GM18873 (cell line): Measurements from ENCODE around the gene U2SURP.

Experiments used
- ATAC-seq: cut with Tn5 transposase; IDR thresholded peaks from one replicate; pipeline ENCODE4 v1.9.1; 2021; ENCODE audit warnings: mild to moderate bottlenecking, moderate library complexity, moderate number of reproducible peaks; ENCODE audit not compliant: unreplicated experiment, low FRiP score

Gene U2SURP

GRCh38 chr3:143001369-143002082, at the start of gene U2SURP:
TSS of gene U2SURP (plus strand) at chr3:143001570. CDS start at chr3:143001629, 59 bp downstream.
- ATAC-seq, result peak; percentile 87

GRCh38 chr3:142951794-142952193, 49.6 kb upstream of the U2SURP start:
- no peak for ATAC-seq

- ATAC-seq, result no peak
These were observed 48.8 kb upstream of the U2SURP start for GRCh38 chr3:142952272-142953193.

- no peak for ATAC-seq
These were observed 47.9 kb upstream of the U2SURP start for GRCh38 chr3:142953443-142953842.

- ATAC-seq, result no peak
These were observed 42.7 kb upstream of the U2SURP start for GRCh38 chr3:142958707-142959106.

GRCh38 chr3:142960322-142960850, 41.0 kb upstream of the U2SURP start:
- ATAC-seq, result no peak

- no peak for ATAC-seq
These were observed 39.8 kb upstream of the U2SURP start for GRCh38 chr3:142961539-142961938.

GRCh38 chr3:142962175-142962519, 39.2 kb upstream of the U2SURP start:
- ATAC-seq, result no peak

- no peak for ATAC-seq
These were observed 38.7 kb upstream of the U2SURP start for GRCh38 chr3:142962520-142963233.

- no peak for ATAC-seq
These were observed 38.2 kb upstream of the U2SURP start for GRCh38 chr3:142963234-142963515.

- no peak for ATAC-seq
These were observed 37.6 kb upstream of the U2SURP start, which contains the start of gene PAQR9 for GRCh38 chr3:142963516-142964448. TSS of gene PAQR9 (minus strand) at chr3:142963674. CDS start at chr3:142963336, 338 bp downstream.

GRCh38 chr3:142965581-142965980, 35.8 kb upstream of the U2SURP start:
- no peak for ATAC-seq

GRCh38 chr3:142966808-142967207, 34.6 kb upstream of the U2SURP start:
- no peak for ATAC-seq

GRCh38 chr3:142968319-142969025, 32.9 kb upstream of the U2SURP start:
- no peak for ATAC-seq

GRCh38 chr3:142971431-142971830, 29.9 kb upstream of the U2SURP start:
- no peak for ATAC-seq

- ATAC-seq, result no peak
These were observed 29.1 kb upstream of the U2SURP start for GRCh38 chr3:142972092-142972753.

GRCh38 chr3:142973217-142974009, 28.0 kb upstream of the U2SURP start:
- no peak for ATAC-seq
